ENCODE data around the gene PADI4.

DNA sequence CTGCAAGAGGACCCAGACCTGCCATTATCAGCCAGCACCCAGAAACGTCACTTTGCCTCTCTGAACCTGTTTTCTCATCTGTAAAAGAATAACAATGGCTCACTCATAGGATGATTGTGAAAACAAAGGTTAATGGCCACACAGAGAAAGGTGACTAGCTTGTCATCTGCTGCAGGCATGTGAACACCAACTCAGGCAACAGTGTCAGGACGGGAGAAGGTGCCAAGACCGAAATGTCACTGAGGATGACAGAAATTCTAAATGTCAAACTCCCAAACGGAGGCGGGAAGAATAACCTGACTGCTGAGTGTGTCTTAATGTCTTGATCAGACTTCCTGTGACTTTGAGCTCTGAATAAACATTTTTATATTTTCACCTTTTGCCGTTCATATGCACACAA, 10.3 kb downstream of the PADI4 start:
- no peak for TF ChIP-seq EGR1 (IDR thresholded peaks at IDR 0.05; ENCODE audit: low read depth in 2 of 2)
- TF ChIP-seq, protein P1, sequence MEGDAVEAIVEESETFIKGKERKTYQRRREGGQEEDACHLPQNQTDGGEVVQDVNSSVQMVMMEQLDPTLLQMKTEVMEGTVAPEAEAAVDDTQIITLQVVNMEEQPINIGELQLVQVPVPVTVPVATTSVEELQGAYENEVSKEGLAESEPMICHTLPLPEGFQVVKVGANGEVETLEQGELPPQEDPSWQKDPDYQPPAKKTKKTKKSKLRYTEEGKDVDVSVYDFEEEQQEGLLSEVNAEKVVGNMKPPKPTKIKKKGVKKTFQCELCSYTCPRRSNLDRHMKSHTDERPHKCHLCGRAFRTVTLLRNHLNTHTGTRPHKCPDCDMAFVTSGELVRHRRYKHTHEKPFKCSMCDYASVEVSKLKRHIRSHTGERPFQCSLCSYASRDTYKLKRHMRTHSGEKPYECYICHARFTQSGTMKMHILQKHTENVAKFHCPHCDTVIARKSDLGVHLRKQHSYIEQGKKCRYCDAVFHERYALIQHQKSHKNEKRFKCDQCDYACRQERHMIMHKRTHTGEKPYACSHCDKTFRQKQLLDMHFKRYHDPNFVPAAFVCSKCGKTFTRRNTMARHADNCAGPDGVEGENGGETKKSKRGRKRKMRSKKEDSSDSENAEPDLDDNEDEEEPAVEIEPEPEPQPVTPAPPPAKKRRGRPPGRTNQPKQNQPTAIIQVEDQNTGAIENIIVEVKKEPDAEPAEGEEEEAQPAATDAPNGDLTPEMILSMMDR (IDR thresholded peaks at IDR 0.05; ENCODE audit: low read depth, low read length, missing input control) = no peak
- no peak for TF ChIP-seq RXRA (IDR thresholded peaks at IDR 0.05)
- TF ChIP-seq, protein P2, sequence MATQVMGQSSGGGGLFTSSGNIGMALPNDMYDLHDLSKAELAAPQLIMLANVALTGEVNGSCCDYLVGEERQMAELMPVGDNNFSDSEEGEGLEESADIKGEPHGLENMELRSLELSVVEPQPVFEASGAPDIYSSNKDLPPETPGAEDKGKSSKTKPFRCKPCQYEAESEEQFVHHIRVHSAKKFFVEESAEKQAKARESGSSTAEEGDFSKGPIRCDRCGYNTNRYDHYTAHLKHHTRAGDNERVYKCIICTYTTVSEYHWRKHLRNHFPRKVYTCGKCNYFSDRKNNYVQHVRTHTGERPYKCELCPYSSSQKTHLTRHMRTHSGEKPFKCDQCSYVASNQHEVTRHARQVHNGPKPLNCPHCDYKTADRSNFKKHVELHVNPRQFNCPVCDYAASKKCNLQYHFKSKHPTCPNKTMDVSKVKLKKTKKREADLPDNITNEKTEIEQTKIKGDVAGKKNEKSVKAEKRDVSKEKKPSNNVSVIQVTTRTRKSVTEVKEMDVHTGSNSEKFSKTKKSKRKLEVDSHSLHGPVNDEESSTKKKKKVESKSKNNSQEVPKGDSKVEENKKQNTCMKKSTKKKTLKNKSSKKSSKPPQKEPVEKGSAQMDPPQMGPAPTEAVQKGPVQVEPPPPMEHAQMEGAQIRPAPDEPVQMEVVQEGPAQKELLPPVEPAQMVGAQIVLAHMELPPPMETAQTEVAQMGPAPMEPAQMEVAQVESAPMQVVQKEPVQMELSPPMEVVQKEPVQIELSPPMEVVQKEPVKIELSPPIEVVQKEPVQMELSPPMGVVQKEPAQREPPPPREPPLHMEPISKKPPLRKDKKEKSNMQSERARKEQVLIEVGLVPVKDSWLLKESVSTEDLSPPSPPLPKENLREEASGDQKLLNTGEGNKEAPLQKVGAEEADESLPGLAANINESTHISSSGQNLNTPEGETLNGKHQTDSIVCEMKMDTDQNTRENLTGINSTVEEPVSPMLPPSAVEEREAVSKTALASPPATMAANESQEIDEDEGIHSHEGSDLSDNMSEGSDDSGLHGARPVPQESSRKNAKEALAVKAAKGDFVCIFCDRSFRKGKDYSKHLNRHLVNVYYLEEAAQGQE (IDR thresholded peaks at IDR 0.05) = no peak
